Neural cell (in vitro differentiated cells): ENCODE measurements around the gene GMCL1. TPM values are rescaled to one million over a fixed set of nuclear protein-coding genes. Genes with fewer than 3 reads are reported as not detected.

Source experiments
- H2AFZ ChIP-seq: fragments of 200-600, 300-800 bp; sonication (generic), shearing (Covaris generic); 2 replicates; pipeline ENCODE4 v1.6.0; 2014; ENCODE audit warnings: low read depth, mild to moderate bottlenecking, antibody characterized with exemption, low read length, moderate library complexity
- H3F3A ChIP-seq: fragments of 200-600 bp; shearing (Covaris generic); 2 replicates; pipeline ENCODE4 v1.6.1; 2016; ENCODE audit warnings: mild to moderate bottlenecking, moderate library complexity, mixed read lengths, antibody characterized with exemption, low read length; ENCODE audit not compliant: insufficient read depth, poor library complexity, severe bottlenecking
- H3K27ac ChIP-seq: fragments of 200-600, 300-800 bp; sonication (generic), shearing (Covaris generic); 2 replicates; pipeline ENCODE4 v1.5.1; 2014; ENCODE audit warnings: mild to moderate bottlenecking, low read length, moderate library complexity
- H3K27me3 ChIP-seq: fragments of 300-800, 200-600 bp; sonication (generic), shearing (Covaris generic); 2 replicates; pipeline ENCODE4 v1.6.0; 2014; ENCODE audit warnings: mild to moderate bottlenecking, low read depth, low read length, moderate library complexity; ENCODE audit not compliant: insufficient read depth
- H3K36me3 ChIP-seq: fragments of 300-800, 200-600 bp; sonication (generic), shearing (Covaris generic); 2 replicates; pipeline ENCODE4 v1.5.1; 2014; ENCODE audit warnings: mild to moderate bottlenecking, antibody characterized with exemption, low read length, moderate library complexity; ENCODE audit not compliant: insufficient read depth
- H3K4me2 ChIP-seq: fragments of 300-800, 200-600 bp; sonication (generic), shearing (Covaris generic); 2 replicates; pipeline ENCODE4 v1.6.0; 2014; ENCODE audit warnings: mild to moderate bottlenecking, low read length
- H3K4me3 ChIP-seq: fragments of 300-800, 200-600 bp; sonication (generic), shearing (Covaris generic); 2 replicates; pipeline ENCODE4 v1.5.1; 2014; ENCODE audit warnings: mild to moderate bottlenecking, low read length, moderate library complexity
- H3K79me2 ChIP-seq: fragments of 200-600 bp; shearing (Covaris generic); replicated peaks from 2 replicates; pipeline ENCODE4 v1.6.0; 2014; ENCODE audit warnings: mild to moderate bottlenecking, low read length, moderate library complexity; ENCODE audit not compliant: insufficient read depth
- H3K9ac ChIP-seq: fragments of 300-800, 200-600 bp; sonication (generic), shearing (Covaris generic); 2 replicates; pipeline ENCODE4 v1.6.1; 2016; ENCODE audit warnings: mild to moderate bottlenecking, low read length, mixed read lengths
- H3K9me2 ChIP-seq: fragments of 200-600 bp; shearing (Covaris generic); 2 replicates; pipeline ENCODE4 v1.6.1; 2016; ENCODE audit warnings: mild to moderate bottlenecking, low read length, mixed read lengths; ENCODE audit not compliant: insufficient read depth
- H3K9me3 ChIP-seq: fragments of 200-600, 300-800 bp; sonication (generic), shearing (Covaris generic); 2 replicates; pipeline ENCODE4 v1.6.1; 2016; ENCODE audit warnings: mild to moderate bottlenecking, mixed run types, low read length, moderate library complexity, mixed read lengths
- H4K20me1 ChIP-seq: fragments of 200-600 bp; shearing (Covaris generic); 2 replicates; pipeline ENCODE4 v1.6.1; 2016; ENCODE audit warnings: mild to moderate bottlenecking, mixed run types; ENCODE audit not compliant: insufficient read depth
- EP300 ChIP-seq: fragments of 450-650 bp; conservative IDR thresholded peaks from 2 replicates; pipeline ENCODE4 v1.6.1; 2014; ENCODE audit warnings: antibody characterized with exemption, mild to moderate bottlenecking, moderate library complexity; ENCODE audit not compliant: poor library complexity, severe bottlenecking
- EZH2 ChIP-seq: fragments of 200-600, 300-800 bp; shearing (Covaris generic), sonication (generic); IDR thresholded peaks from 2 replicates; pipeline ENCODE4 v1.6.1; 2014; ENCODE audit warnings: antibody characterized with exemption, low read length, borderline replicate concordance, mild to moderate bottlenecking; ENCODE audit not compliant: insufficient read depth, poor library complexity, severe bottlenecking
- MXI1 ChIP-seq: fragments of 450-650 bp; conservative IDR thresholded peaks from 2 replicates; pipeline ENCODE4 v1.6.1; 2014; ENCODE audit warnings: antibody characterized with exemption, mild to moderate bottlenecking; ENCODE audit not compliant: poor library complexity, severe bottlenecking
- POLR2AphosphoS5 ChIP-seq: IDR thresholded peaks from 2 replicates; pipeline ENCODE4 v1.6.1; 2012
- RAD21 ChIP-seq: fragments of 450-650 bp; conservative IDR thresholded peaks from 2 replicates; pipeline ENCODE4 v1.6.1; 2014; ENCODE audit warnings: antibody characterized with exemption, mild to moderate bottlenecking, moderate library complexity
- REST ChIP-seq: IDR thresholded peaks from 2 replicates; pipeline ENCODE4 v1.6.1; 2012; ENCODE audit warnings: borderline replicate concordance
- SMC3 ChIP-seq: fragments of 450-650 bp; conservative IDR thresholded peaks from 2 replicates; pipeline ENCODE4 v1.6.1; 2014; ENCODE audit warnings: antibody characterized with exemption, mild to moderate bottlenecking, moderate library complexity; ENCODE audit not compliant: poor library complexity
- TAF1 ChIP-seq: IDR thresholded peaks from 2 replicates; pipeline ENCODE4 v1.6.1; 2012; ENCODE audit warnings: low read depth
- polyA plus RNA-seq: library from polyadenylated mRNA; depleted of rRNA; stranded (reverse); fragments of >200 nt; gene quantifications from 2 replicates; pipeline ENCODE4 v1.2.3, GENCODE V29; 2014
- TF ChIP-seq, protein P1 (sequence below): fragments of 450-650 bp; IDR thresholded peaks from 2 replicates; pipeline ENCODE4 v1.5.1; 2014; ENCODE audit warnings: antibody characterized with exemption, mild to moderate bottlenecking, moderate library complexity; ENCODE audit not compliant: poor library complexity, severe bottlenecking

The GMCL1 gene
- polyA plus RNA-seq, 1 donor from 2014 or later, result 18.8 TPM

DNA sequence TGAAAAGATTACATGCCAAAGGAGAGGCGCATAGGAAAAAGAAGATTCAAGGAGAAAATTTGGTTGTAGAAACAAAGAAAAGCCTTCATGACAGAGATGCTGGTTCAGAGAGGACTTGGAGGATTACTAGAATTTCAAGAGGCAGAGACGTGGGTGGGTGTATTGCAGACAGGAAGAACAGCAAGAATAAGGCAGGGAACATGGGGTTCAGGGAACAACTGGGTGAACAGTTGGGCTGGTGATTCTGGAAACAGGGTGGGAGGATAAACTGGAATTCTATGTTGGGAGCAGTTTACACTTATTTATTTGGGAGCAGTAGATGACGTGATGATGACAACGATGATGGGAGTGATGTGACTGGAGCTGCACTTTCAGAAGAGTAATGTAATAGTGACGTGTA, 18.4 kb upstream of the GMCL1 start:
- Histone ChIP-seq H2AFZ (no peak overlapping the region), H3K9me2 (no peaks in the 10 kb centered on the region), H4K20me1 (no peaks in the 10 kb centered on the region), H3K36me3 (no peaks in the 10 kb centered on the region), H3K27me3 (no peaks in the 10 kb centered on the region), H3K4me2 (no peak overlapping the region), H3K79me2 (no peaks in the 10 kb centered on the region), H3F3A (no peaks in the 10 kb centered on the region), H3K9ac (no peak overlapping the region), H3K4me3 (no peak overlapping the region), H3K9me3 (no peaks in the 10 kb centered on the region), H3K27ac (no peak overlapping the region)
- no peak for TF ChIP-seq EP300

GRCh38 chr2:69811591-69811990, 17.9 kb upstream of the GMCL1 start:
- no peaks in the 10 kb centered on the region for H3K9me2 ChIP-seq
- no peaks in the 10 kb centered on the region for H3F3A ChIP-seq
- no peak overlapping the region for H3K27ac ChIP-seq
- no peak overlapping the region for H3K9ac ChIP-seq
- H3K27me3 ChIP-seq, result no peaks in the 10 kb centered on the region
- no peak overlapping the region for H3K4me3 ChIP-seq
- no peak overlapping the region for H2AFZ ChIP-seq
- no peaks in the 10 kb centered on the region for H3K36me3 ChIP-seq
- no peak overlapping the region for H3K4me2 ChIP-seq
- no peaks in the 10 kb centered on the region for H4K20me1 ChIP-seq
- no peaks in the 10 kb centered on the region for H3K79me2 ChIP-seq
- no peaks in the 10 kb centered on the region for H3K9me3 ChIP-seq
- TF ChIP-seq EZH2 (no peak), RAD21 (no peak), SMC3 (no peak), POLR2AphosphoS5 (no peak), TAF1 (no peak), REST (no peak), EP300 (no peak), MXI1 (no peak)
- TF ChIP-seq, protein P1, sequence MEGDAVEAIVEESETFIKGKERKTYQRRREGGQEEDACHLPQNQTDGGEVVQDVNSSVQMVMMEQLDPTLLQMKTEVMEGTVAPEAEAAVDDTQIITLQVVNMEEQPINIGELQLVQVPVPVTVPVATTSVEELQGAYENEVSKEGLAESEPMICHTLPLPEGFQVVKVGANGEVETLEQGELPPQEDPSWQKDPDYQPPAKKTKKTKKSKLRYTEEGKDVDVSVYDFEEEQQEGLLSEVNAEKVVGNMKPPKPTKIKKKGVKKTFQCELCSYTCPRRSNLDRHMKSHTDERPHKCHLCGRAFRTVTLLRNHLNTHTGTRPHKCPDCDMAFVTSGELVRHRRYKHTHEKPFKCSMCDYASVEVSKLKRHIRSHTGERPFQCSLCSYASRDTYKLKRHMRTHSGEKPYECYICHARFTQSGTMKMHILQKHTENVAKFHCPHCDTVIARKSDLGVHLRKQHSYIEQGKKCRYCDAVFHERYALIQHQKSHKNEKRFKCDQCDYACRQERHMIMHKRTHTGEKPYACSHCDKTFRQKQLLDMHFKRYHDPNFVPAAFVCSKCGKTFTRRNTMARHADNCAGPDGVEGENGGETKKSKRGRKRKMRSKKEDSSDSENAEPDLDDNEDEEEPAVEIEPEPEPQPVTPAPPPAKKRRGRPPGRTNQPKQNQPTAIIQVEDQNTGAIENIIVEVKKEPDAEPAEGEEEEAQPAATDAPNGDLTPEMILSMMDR, result no peak

DNA sequence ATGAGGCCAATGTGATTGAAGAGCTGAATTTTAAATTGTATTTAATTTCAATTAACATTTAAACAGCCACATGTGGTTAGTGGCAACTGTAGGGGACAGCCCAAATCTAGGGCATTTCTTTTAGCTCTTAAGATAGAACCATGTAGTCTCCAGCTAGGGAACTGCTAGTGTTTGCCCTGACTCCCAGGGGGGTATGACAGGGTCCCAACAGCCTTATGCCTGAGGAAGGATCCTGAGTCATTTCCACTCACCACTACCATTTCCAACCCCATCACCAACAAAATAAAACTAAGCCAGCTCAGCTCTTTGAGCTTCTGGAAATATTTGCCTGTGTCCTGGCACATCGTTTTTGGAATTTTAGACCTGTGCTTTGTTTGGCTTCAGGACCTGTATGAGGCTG, 13.7 kb upstream of the GMCL1 start:
- H3F3A ChIP-seq, result no peaks in the 10 kb centered on the region
- no peaks in the 10 kb centered on the region for H3K9me2 ChIP-seq
- TF ChIP-seq RAD21, result no peak
- no peak for TF ChIP-seq EP300
- no peak for TF ChIP-seq SMC3
- TF ChIP-seq TAF1, result no peak
- TF ChIP-seq POLR2AphosphoS5, result no peak
- TF ChIP-seq REST, result no peak
- no peak for TF ChIP-seq EZH2
- TF ChIP-seq MXI1, result no peak
- TF ChIP-seq, protein P1, result no peak
- no peaks in the 10 kb centered on the region for H3K36me3 ChIP-seq
- H3K9me3 ChIP-seq, result no peaks in the 10 kb centered on the region
- H3K4me3 ChIP-seq, result no peak overlapping the region
- no peak overlapping the region for H3K4me2 ChIP-seq
- no peak overlapping the region for H3K27ac ChIP-seq
- H3K79me2 ChIP-seq, result no peaks in the 10 kb centered on the region
- no peaks in the 10 kb centered on the region for H4K20me1 ChIP-seq
- no peaks in the 10 kb centered on the region for H3K27me3 ChIP-seq
- H2AFZ ChIP-seq, result no peak overlapping the region
- H3K9ac ChIP-seq, result no peak overlapping the region
